ENCODE measurements around the gene MRGPRX3. TPM values are rescaled to one million over a fixed set of nuclear protein-coding genes. Genes with fewer than 3 reads are reported as not detected.

Gene MRGPRX3
- total RNA-seq, 2 donors from 2014 or later = not detected

GRCh38 chr11:18137186-18137800 lies 4.9 kb downstream of the MRGPRX3 start:
- Histone ChIP-seq H3K9me3 (no peaks in the 10 kb centered on the region), H3K36me3 (no peaks in the 10 kb centered on the region), H3K4me1 (replicated peaks) (no peaks in the 10 kb centered on the region), H3K4me3 (no peak overlapping the region), H3K27ac (no peak overlapping the region), H3K27me3 (replicated peaks; ENCODE audit: insufficient read depth) (no peaks in the 10 kb centered on the region)
- intact Hi-C loops (cut with DNase I) = no loop called here
- TF ChIP-seq CTCF (IDR thresholded peaks at IDR 0.05) (no peak), POLR2A (IDR thresholded peaks at IDR 0.05) (no peak), POLR2AphosphoS5 (IDR thresholded peaks at IDR 0.05) (no peak)
- DNase-seq (ENCODE audit: low spot score) = no peak
- 94% methylated on average over 29 of the region's 29 CpGs for WGBS

- Histone ChIP-seq H3K9me3 (no peaks in the 10 kb centered on the region), H3K27ac (no peak overlapping the region), H3K27me3 (replicated peaks; ENCODE audit: insufficient read depth) (no peaks in the 10 kb centered on the region), H3K4me1 (replicated peaks) (no peaks in the 10 kb centered on the region), H3K36me3 (no peaks in the 10 kb centered on the region), H3K4me3 (no peak overlapping the region)
- intact Hi-C loops (cut with DNase I) = no loop called here
- WGBS = 85% methylated on average over 2 of the region's 2 CpGs
- no peak for DNase-seq (ENCODE audit: low spot score)
- TF ChIP-seq CTCF (IDR thresholded peaks at IDR 0.05) = no peak
- no peak for TF ChIP-seq POLR2AphosphoS5 (IDR thresholded peaks at IDR 0.05)
- TF ChIP-seq POLR2A (IDR thresholded peaks at IDR 0.05) = no peak
These were observed 7.8 kb downstream of the MRGPRX3 start for GRCh38 chr11:18140145-18140544.

- no peaks in the 10 kb centered on the region for H3K4me1 ChIP-seq (replicated peaks)
- intact Hi-C loops (cut with DNase I) = no loop called here
- H3K9me3 ChIP-seq = no peaks in the 10 kb centered on the region
- no peaks in the 10 kb centered on the region for H3K36me3 ChIP-seq
- H3K27me3 ChIP-seq (replicated peaks; ENCODE audit: insufficient read depth) = no peaks in the 10 kb centered on the region
- 74% methylated on average over 5 of the region's 5 CpGs for WGBS
- TF ChIP-seq CTCF (IDR thresholded peaks at IDR 0.05) (no peak), POLR2AphosphoS5 (IDR thresholded peaks at IDR 0.05) (no peak), POLR2A (IDR thresholded peaks at IDR 0.05) (no peak)
- no peak overlapping the region for H3K4me3 ChIP-seq
- no peak for DNase-seq (ENCODE audit: low spot score)
- no peak overlapping the region for H3K27ac ChIP-seq
These were observed 11.9 kb downstream of the MRGPRX3 start for GRCh38 chr11:18144243-18144642.

- TF ChIP-seq CTCF (IDR thresholded peaks at IDR 0.05) (no peak), POLR2AphosphoS5 (IDR thresholded peaks at IDR 0.05) (no peak), POLR2A (IDR thresholded peaks at IDR 0.05) (no peak)
- no peak overlapping the region for H3K27ac ChIP-seq
- 64% methylated on average over 2 of the region's 2 CpGs for WGBS
- H3K9me3 ChIP-seq = no peaks in the 10 kb centered on the region
- no peak for DNase-seq (ENCODE audit: low spot score)
- H3K4me3 ChIP-seq = no peak overlapping the region
- H3K27me3 ChIP-seq (replicated peaks; ENCODE audit: insufficient read depth) = no peaks in the 10 kb centered on the region
- intact Hi-C loops (cut with DNase I) = no loop called here
- H3K36me3 ChIP-seq = no peaks in the 10 kb centered on the region
- no peaks in the 10 kb centered on the region for H3K4me1 ChIP-seq (replicated peaks)
These were observed 12.7 kb downstream of the MRGPRX3 start for GRCh38 chr11:18145025-18145424.

- Histone ChIP-seq H3K27me3 (replicated peaks; ENCODE audit: insufficient read depth) (no peaks in the 10 kb centered on the region), H3K9me3 (no peaks in the 10 kb centered on the region), H3K27ac (no peak overlapping the region), H3K4me3 (no peak overlapping the region), H3K36me3 (no peaks in the 10 kb centered on the region), H3K4me1 (replicated peaks) (no peaks in the 10 kb centered on the region)
- DNase-seq (ENCODE audit: low spot score) = no peak
- 62% methylated on average over 3 of the region's 3 CpGs for WGBS
- no peak for TF ChIP-seq CTCF (IDR thresholded peaks at IDR 0.05)
- no peak for TF ChIP-seq POLR2A (IDR thresholded peaks at IDR 0.05)
- TF ChIP-seq POLR2AphosphoS5 (IDR thresholded peaks at IDR 0.05) = no peak
- intact Hi-C loops (cut with DNase I) = no loop called here
These were observed 13.5 kb downstream of the MRGPRX3 start for GRCh38 chr11:18145837-18146236.

Measured in prostate gland (tissue), 2 donors.